GM19397 (cell line): ENCODE measurements around the gene TOP3A.
A peak's percentile ranks its signal among the peaks of the same experiment; 100 is the strongest.

Experiments used
- ATAC-seq: cut with Tn5 transposase; IDR thresholded peaks from one replicate; pipeline ENCODE4 v1.9.1; 2021; ENCODE audit warnings: mild to moderate bottlenecking, moderate library complexity; ENCODE audit not compliant: unreplicated experiment

Gene TOP3A

GRCh38 chr17:18233803-18234518 is 80.8 kb downstream of the TOP3A start:
- ATAC-seq = no peak

DNA sequence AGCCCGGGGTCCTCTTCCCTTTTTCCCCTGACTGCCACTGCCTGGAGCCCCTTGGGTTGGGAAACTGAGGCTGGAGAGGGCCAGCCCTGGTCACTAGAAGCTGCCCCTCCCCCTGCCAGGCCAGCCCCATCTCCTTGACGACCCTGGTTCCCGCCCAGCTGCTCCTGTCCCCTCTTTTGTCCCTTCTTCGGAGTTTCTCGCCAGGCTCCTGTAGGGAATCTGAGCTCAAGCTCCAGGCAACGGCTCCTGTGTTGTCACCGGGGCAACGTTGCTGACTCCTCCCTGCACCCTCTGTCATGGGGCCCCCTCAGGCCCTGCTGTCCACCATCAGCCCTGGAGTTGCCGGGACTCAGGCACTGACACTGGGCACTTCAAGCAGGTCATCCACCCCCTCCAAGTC is 83.6 kb downstream of the TOP3A start:
- no peak for ATAC-seq

DNA sequence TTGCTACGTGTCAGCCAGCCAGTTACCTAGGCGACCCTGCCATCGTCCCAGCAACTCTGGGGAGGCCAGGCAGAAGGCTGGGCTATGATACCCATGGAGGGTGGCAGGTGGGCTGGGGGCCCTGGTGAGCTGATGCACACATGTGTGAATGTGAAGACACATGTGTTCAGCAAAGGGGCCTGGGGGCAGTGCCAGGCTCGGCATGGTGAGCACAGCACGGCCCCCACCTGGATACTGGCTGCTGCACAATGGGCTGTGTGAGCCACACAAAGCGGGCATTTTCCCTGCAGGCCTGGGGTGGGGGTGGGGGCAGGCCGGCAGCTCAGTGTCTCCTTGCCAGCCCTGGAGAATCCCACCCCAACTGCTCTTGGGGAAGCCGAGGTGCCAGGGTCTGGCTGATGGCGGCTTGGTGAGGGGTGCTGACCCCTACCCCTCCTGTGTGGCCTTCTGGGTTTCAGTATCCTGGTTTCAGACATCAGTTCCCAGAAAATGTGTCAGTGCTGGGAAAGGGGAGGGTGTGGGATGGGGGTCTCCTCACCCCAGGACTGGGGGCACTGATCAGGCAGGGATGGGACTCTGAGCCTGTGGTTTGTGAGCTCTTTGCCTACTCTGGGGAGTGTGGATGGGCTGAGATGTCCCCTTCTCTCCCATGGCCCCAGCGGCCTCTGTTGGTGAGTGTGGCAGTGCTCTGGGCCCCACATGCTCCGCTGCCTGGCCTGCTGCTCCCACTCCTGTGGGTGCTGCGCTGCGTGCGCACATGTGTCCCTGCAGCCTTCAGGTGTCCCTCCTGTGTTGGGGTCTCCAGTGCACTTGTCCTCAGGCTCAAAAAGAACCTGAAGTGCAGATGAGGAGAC is 84.3 kb downstream of the TOP3A start:
- ATAC-seq = no peak

DNA sequence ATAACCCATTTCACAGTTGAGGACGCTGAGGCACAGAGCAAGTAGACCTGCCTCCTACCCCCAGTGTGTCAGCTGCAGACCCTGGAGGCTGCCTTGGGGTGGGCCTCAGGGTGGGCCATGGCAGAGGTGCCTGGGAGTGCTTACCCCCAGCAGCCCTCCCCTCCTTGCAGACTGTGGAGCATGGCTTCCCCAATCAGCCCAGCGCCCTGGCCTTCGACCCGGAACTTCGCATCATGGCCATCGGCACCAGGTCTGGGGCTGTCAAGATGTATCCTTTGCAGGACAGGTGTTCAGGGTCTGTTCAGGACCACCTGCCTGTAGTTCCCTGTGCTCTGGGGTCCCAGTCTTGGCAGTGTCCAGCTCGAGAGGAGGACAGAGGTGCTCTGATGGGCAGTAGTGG is 85.0 kb downstream of the TOP3A start:
- no peak for ATAC-seq

- ATAC-seq = no peak
These were observed 85.5 kb downstream of the TOP3A start for GRCh38 chr17:18229254-18229653.

GRCh38 chr17:18228176-18228682 is 86.6 kb downstream of the TOP3A start:
- no peak for ATAC-seq

DNA sequence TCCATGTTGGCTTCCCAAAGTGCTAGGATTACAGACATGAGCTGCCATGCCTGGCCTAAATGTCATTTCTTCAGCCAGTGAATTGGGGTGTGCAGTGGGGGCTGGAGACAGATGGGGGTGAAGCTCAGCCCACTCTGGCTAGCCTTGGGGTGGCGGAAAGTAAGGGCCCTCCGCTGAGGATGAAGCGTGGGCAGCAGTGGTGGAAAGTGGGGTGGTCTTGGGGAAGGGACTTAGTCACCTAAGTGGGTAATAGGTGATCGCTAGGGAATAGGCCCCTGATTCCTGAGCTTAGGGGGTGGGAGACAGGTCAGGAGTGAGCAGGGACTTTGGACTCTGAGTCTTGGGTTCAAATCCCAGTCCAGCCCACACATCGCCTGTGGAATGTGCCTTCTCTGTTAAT is 87.2 kb downstream of the TOP3A start:
- no peak for ATAC-seq

GRCh38 chr17:18226284-18226945 is 88.4 kb downstream of the TOP3A start:
- ATAC-seq = no peak

- peak; percentile 20 for ATAC-seq
These were observed 89.0 kb downstream of the TOP3A start for GRCh38 chr17:18225642-18226283.

- ATAC-seq = peak; percentile 92
These were observed 89.6 kb downstream of the TOP3A start, which contains the start of gene LLGL1 for GRCh38 chr17:18225121-18225641. Gene LLGL1, plus strand, starts transcription at chr17:18225635. Its CDS starts 48 bp downstream, at chr17:18225683.

- ATAC-seq = no peak
These were observed 90.2 kb downstream of the TOP3A start for GRCh38 chr17:18224387-18225120.

GRCh38 chr17:18224053-18224386 is 90.8 kb downstream of the TOP3A start:
- ATAC-seq = no peak
